Aorta (tissue), 5 donors: ENCODE measurements around the gene SCN2B. TPM values are rescaled to one million over a fixed set of nuclear protein-coding genes. Genes with fewer than 3 reads are reported as not detected.

Experiments
- ATAC-seq: fragments of 200-7000 bp; cut with Tn5 transposase; one replicate; pipeline ENCODE4 v1.9.1; 2022; ENCODE audit warnings: moderate library complexity; ENCODE audit not compliant: low FRiP score
- DNase-seq, 2 donors: peaks; one replicate each; pipeline ENCODE4 v3.0.0-alpha.2; 2020
- H3K27ac ChIP-seq, 2 donors: one replicate each; pipeline ENCODE4 v1.5.1; 2013; ENCODE audit warnings: low read length in 2 of 2, mild to moderate bottlenecking in 2 of 2, moderate library complexity in 2 of 2, control low read depth in 1 of 2, inconsistent platforms in 1 of 2, low read depth in 1 of 2
- H3K27me3 ChIP-seq, 2 donors: one replicate each; pipeline ENCODE4 v1.6.1; 2013; ENCODE audit warnings: control low read depth in 1 of 2, low read length in 1 of 2, mild to moderate bottlenecking in 1 of 2, moderate library complexity in 1 of 2; ENCODE audit not compliant: insufficient read depth in 2 of 2, control insufficient read depth in 1 of 2
- H3K36me3 ChIP-seq, 2 donors: one replicate each; pipeline ENCODE4 v1.6.1; 2013; ENCODE audit warnings: control low read depth in 1 of 2, low read length in 1 of 2, mild to moderate bottlenecking in 1 of 2; ENCODE audit not compliant: insufficient read depth in 2 of 2, control insufficient read depth in 1 of 2
- H3K4me1 ChIP-seq, 2 donors: one replicate each; pipeline ENCODE4 v1.6.1; 2013; ENCODE audit warnings: low read length in 2 of 2, control low read depth in 1 of 2, mild to moderate bottlenecking in 1 of 2, moderate library complexity in 1 of 2; ENCODE audit not compliant: insufficient read depth in 2 of 2, control insufficient read depth in 1 of 2
- H3K4me3 ChIP-seq, 2 donors: one replicate each; pipeline ENCODE4 v1.5.1; 2013; ENCODE audit warnings: low read length in 2 of 2, control low read depth in 1 of 2, mild to moderate bottlenecking in 1 of 2
- H3K9me3 ChIP-seq: one replicate; pipeline ENCODE4 v1.6.1; 2013; ENCODE audit warnings: mild to moderate bottlenecking, low read length; ENCODE audit not compliant: control insufficient read depth
- WGBS, 2 donors: extraction: QIAGEN DNeasy Blood & Tissue Kit; methylation state at CpG; one replicate each; pipeline ENCODE4 v1.1.7; 2013; 5-methylcytosine and 5-hydroxymethylcytosine counted together
- intact Hi-C, 2 donors: fragments of 100-400 bp; cut with DNase I; formaldehyde crosslinking; loops; one replicate each; pipeline versions ENCODE4 v1.14.2 to v1.15.0; 2022
- polyA plus RNA-seq, 2 donors: library from polyadenylated mRNA; stranded (reverse); fragments of 200-250 nt; gene quantifications; one replicate each; pipeline ENCODE4 v1.2.3, GENCODE V29; 2013
- total RNA-seq, 2 donors: library from RNA; stranded (reverse); fragmentation: NEBNext Ultra II Directional; extraction: Animal tissue kit (Norgen Biotek cat#: 25700); gene quantifications; one replicate each; pipeline ENCODE4 v1.2.1, GENCODE V29; 2021
- donor health status: healthy with polysubstance abuse.
- donor health status: Bipolar disorder and iron deficiency.
- donor health status: DM: no; HTN: no; CAD: no.
- donor health status: DM: no; HTN: no; CAD: no.
- donor health status: DM: yes; HTN: yes; CAD: no.

The SCN2B gene
- total and polyA plus RNA-seq, 4 donors, result 0.78 TPM; not detected in 3

DNA sequence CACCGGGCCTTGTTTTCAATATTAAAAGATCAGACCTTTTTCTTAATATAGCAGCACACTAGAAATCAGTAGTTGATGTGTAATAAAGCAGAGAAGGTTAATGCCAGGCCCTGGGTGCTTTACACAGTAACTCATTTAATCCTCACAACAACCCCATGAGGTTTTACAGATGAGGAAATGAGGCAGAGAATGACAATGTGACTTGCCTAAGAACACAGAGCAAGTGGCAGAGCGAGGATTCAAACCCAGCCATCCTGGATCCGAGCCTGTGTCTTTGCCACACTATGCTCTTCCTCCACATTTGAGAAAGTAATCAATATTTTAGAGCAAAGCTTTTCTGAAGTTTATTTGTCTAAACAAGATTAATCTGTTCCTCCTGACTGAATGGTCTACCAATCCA is 41.1 kb upstream of the SCN2B start:
- H3K27me3 ChIP-seq, result no peaks in the 10 kb centered on the region
- no peak overlapping the region for H3K27ac ChIP-seq
- intact Hi-C loops, result no loop called here
- no peaks in the 10 kb centered on the region for H3K4me1 ChIP-seq
- peaks cover 2% of the 10 kb centered on the region for H3K9me3 ChIP-seq
- WGBS, 2 donors, result 87 to 90% methylated on average over 3 of the region's 3 CpGs
- H3K4me3 ChIP-seq, result no peak overlapping the region
- no peaks in the 10 kb centered on the region for H3K36me3 ChIP-seq
- ATAC-seq (no peak), DNase-seq (no peak)

DNA sequence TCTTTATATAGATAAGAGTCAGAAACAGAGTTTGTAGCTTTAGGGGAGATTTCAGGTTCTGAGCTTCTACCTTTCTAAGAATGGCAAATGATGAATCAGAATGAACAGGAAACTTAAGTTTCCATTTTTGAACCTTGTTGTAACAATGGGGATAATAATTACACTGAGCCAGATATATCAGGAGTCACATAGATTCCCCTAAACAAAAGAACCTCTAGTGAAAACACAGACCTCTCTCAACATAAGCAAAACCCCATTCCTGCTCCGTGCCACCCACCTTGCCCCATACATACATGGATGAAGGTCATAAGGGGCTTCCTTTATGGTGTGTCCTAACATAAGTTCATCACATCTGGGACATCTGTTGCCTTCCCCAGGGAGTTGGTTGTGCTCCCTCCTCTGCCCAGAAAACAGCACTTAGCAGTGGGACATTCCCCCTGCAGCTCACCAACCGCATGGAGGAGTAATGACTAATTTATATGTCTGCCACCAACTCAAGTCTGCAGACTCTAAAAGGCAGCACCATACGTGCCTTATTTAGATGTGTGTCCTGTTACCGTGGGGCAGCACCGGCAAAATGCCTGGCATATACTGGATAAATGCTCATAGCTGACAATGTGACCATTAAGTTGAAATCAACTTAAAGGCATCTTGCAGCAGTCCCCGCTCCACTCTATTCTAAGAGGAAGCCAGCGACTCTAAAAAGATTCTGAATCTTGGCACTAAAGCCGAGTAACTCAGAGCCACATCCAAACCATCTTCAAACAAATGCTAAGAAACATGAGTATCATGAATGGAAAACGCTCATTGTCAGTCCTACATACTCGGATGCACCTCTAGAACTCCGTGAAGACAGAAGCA is 40.4 kb upstream of the SCN2B start:
- intact Hi-C loops, result no loop called here
- H3K4me3 ChIP-seq, result no peak overlapping the region
- H3K27ac ChIP-seq, result no peak overlapping the region
- DNase-seq (no peak), ATAC-seq (no peak)
- 67 to 69% methylated on average over 11 of the region's 11 CpGs for WGBS, 2 donors
- no peaks in the 10 kb centered on the region for H3K27me3 ChIP-seq
- peaks cover 2% of the 10 kb centered on the region for H3K9me3 ChIP-seq
- H3K36me3 ChIP-seq, result no peaks in the 10 kb centered on the region
- H3K4me1 ChIP-seq, result no peaks in the 10 kb centered on the region

DNA sequence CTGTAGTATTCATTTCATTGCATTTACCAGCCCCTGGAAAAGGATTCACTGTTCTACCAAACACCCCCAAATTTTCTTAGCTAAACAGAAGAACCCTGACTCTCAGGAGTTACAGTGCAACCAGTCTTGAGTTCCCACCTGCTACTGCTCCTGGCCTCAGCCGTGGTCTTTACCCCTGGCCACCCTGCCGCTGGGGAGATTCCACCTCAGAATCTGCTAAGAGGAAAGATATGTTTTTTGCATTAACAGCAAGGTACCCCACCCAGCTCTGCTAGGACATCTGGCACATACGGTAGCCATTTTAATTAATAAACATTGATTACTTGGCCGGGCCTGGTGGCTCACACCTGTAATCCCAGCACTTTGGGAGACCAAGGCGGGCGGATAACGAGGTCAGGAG is 39.3 kb upstream of the SCN2B start:
- no peaks in the 10 kb centered on the region for H3K27me3 ChIP-seq
- H3K27ac ChIP-seq, result no peak overlapping the region

DNA sequence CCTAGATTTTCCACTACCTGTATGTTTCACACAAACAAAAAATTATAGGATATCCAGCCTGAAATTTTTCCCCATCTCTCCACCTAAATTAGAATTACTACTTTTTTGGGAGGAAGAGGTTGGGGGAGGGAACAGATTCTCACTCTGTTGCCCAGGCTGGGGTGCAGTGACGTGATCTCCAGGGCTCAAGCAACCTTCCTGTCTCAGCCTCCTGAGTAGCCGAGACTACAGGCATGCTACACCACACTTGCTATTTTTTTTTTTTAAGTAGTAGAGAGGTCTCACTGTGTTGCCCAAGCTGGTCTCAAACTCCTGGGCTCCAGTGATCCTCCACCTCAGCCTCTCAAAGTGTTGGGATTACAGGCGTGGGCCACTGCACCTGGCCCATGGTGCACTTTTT is 38.8 kb upstream of the SCN2B start:
- peaks cover 2% of the 10 kb centered on the region for H3K9me3 ChIP-seq
- intact Hi-C loops, result no loop called here
- WGBS, 2 donors, result 56 to 67% methylated on average over 3 of the region's 3 CpGs
- DNase-seq, result no peak
- no peak overlapping the region for H3K4me3 ChIP-seq
- no peak for ATAC-seq
- no peaks in the 10 kb centered on the region for H3K36me3 ChIP-seq
- H3K27ac ChIP-seq, result no peak overlapping the region
- H3K27me3 ChIP-seq, result no peaks in the 10 kb centered on the region
- no peaks in the 10 kb centered on the region for H3K4me1 ChIP-seq

More for the DNA sequence above, 39.3 kb upstream of the SCN2B start:
- Histone ChIP-seq H3K4me1 (no peaks in the 10 kb centered on the region), H3K9me3 (peaks cover 2% of the 10 kb centered on the region), H3K4me3 (no peak overlapping the region), H3K36me3 (no peaks in the 10 kb centered on the region)
- no peak for ATAC-seq
- intact Hi-C loops, result no loop called here
- WGBS, 2 donors, result 93 to 96% methylated on average over 7 of the region's 7 CpGs
- DNase-seq, result no peak

DNA sequence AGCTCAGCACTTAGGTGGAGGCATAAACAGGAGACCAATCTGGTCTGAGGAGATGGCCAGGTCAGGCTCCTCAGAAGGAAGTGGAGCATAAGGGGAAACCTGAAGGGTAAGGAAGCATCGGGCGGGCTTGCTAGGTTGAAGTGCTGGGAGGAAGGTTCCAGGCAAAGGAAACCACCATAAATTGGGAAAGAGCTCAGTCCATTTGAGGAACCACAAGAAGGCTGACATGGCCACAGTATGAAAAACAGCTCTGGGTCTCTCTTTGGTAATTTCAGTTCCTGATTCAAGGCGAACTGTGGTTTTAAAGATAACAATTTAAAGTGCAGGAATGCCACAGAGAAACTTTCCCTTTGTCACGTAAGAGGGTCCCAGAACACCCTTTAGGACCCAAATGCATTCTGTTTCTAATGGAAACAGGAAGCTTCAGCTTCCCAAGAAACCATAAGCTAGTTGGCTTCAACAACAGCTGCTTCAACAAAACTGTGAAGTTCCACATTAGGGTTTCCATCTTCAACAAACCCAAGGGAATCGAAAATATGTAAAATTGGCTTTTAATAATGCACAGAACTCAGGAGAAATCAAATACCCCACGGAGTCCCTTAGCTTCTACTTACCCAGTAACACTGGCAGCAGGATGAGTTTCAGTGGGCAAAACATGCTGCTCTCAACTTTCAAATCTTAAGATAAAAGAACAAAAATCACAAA is 37.9 kb upstream of the SCN2B start:
- H3K36me3 ChIP-seq, result no peaks in the 10 kb centered on the region
- H3K4me3 ChIP-seq, result no peak overlapping the region
- DNase-seq (peak in 1 of 2 donors; percentile 73), ATAC-seq (no peak)
- H3K9me3 ChIP-seq, result peaks cover 2% of the 10 kb centered on the region
- H3K4me1 ChIP-seq, result no peaks in the 10 kb centered on the region
- no peaks in the 10 kb centered on the region for H3K27me3 ChIP-seq
- 52 to 53% methylated on average over 6 of the region's 6 CpGs for WGBS, 2 donors
- no peak overlapping the region for H3K27ac ChIP-seq
- intact Hi-C loops, result no loop called here

DNA sequence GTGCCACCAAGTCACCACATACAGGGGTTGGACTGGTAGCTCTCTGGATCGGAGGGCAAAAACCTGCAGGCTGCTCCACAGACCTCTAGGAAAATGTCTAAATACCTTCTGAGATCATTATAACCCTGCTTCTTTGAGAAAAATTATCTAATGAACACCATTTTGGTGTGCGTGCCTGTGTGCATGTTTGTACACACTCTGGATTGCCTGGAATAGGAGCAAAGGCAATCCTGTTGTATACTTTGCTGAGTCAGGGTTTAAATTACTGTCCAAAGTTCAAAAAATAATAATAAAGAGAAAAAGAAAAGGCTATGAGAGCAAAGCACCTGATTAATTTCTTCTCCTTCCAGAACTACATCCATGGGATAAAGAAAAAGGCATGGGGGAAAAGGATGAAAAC is 37.3 kb upstream of the SCN2B start:
- intact Hi-C loops, result no loop called here
- DNase-seq, result no peak
- 83 to 85% methylated on average over 2 of the region's 2 CpGs for WGBS, 2 donors
- Histone ChIP-seq H3K36me3 (no peaks in the 10 kb centered on the region), H3K9me3 (peaks cover 2% of the 10 kb centered on the region), H3K4me3 (no peak overlapping the region), H3K27me3 (no peaks in the 10 kb centered on the region), H3K27ac (no peak overlapping the region), H3K4me1 (no peaks in the 10 kb centered on the region)
- ATAC-seq, result no peak

DNA sequence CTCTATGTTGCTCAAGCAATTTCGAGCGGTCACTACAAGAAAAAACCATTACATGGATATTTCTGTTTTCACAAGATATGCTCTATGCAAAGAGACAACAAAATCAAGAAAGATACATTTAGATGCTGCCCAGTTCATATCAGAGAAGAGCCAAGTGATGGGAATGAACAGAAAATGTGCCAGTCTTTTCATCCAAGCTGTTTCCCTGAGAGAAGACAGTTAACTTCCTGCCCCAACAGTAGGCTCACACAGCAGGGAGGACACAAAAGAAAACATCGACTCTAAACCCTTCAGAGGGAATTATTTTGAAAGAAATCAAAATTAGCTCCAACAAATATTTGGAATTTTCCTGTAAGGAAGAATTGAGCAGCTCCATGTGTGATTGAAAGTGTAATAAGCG is 36.8 kb upstream of the SCN2B start:
- Histone ChIP-seq H3K4me3 (no peak overlapping the region), H3K27ac (no peak overlapping the region), H3K9me3 (peaks cover 2% of the 10 kb centered on the region), H3K36me3 (no peaks in the 10 kb centered on the region), H3K4me1 (no peaks in the 10 kb centered on the region), H3K27me3 (no peaks in the 10 kb centered on the region)
- ATAC-seq (no peak), DNase-seq (no peak)
- 70 to 73% methylated on average over 4 of the region's 4 CpGs for WGBS, 2 donors
- intact Hi-C loops, result no loop called here

DNA sequence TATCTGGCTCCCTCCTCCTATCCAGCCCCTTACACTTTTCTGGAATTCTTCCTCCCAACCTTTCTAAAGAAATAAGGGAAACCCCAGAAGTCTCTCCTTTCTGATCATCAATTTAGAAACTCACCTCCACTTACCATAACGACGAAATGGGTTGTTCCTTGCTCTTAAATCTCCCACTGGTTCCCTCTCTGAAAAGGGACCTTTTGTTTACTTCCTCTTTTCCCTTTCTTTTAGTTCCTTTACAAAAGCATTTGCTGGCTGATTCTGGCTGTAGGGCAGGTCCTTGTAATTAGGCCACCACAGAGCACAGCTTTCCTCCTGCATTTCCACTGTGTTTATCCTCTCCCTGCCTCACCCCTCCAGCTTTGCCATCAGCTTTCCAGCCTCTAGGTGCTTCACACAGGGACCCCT is 36.3 kb upstream of the SCN2B start:
- intact Hi-C loops, result no loop called here
- DNase-seq (no peak), ATAC-seq (no peak)
- H3K27ac ChIP-seq, result no peak overlapping the region
- no peak overlapping the region for H3K4me3 ChIP-seq
- H3K36me3 ChIP-seq, result no peaks in the 10 kb centered on the region
- 72 to 73% methylated on average over 2 of the region's 2 CpGs for WGBS, 2 donors
- no peaks in the 10 kb centered on the region for H3K27me3 ChIP-seq
- no peaks in the 10 kb centered on the region for H3K4me1 ChIP-seq
- peaks cover 2% of the 10 kb centered on the region for H3K9me3 ChIP-seq
